ENCODE results near the gene E2F2. TPM values are rescaled to one million over a fixed set of nuclear protein-coding genes. Genes with fewer than 3 reads are reported as not detected.

E2F2 gene
- total and polyA plus RNA-seq, 12 donors = 0.07 to 3.7 (median 0.35) TPM; not detected in 1

DNA sequence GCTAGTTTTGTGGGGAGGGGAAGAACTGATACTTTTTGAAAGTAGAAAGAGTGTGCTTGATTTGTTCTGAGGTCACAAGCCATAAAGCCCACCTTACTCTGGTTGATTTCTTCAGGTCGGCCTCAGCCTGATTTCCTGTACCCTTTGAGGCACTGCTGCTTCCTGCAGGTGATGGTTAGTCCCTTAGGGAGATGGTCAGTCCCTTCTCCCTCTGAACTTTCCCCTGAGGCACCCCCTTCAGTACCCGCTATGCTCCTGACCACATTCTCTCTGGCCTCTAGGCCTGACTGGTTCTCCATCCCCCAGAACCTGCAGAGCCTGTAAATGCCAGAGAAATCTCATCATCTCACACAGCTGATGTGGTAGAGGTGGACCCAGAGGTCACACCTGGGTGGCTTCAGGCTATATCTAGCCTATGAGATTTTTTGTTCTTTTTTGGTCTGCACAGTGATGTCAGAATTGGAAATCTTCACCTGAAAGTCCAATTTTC lies 43.3 kb upstream of the E2F2 start:
- Histone ChIP-seq H3K9me3 (replicated peaks in 1 of 3) (no peaks in the 10 kb centered on the region), H3K36me3 (replicated peaks in 1 of 2) (no peaks in the 10 kb centered on the region), H3K27me3 (no peaks in the 10 kb centered on the region), H3K27ac (no peak overlapping the region), H3K4me1 (replicated peaks in 1 of 2) (peaks cover 11 to 28% of the 10 kb centered on the region in 2 donors), H3K4me3 (no peak overlapping the region)
- intact Hi-C loops (cut with DNase I) = no loop called here
- 84 to 96% (median 90%) methylated on average over 2 of the region's 2 CpGs for WGBS, 4 donors
- DNase-seq = no peak
- no peak for TF ChIP-seq CTCF (IDR thresholded peaks at IDR 0.05)
- no peak for TF ChIP-seq POLR2A (IDR thresholded peaks at IDR 0.05)

- 61 to 81% (median 74%) methylated on average over 4 of the region's 4 CpGs for WGBS, 4 donors
- no peak for DNase-seq
- no peak overlapping the region for H3K4me3 ChIP-seq
- intact Hi-C loops (cut with DNase I) = no loop called here
- H3K4me1 ChIP-seq (replicated peaks in 1 of 2) = peaks cover 11 to 30% of the 10 kb centered on the region in 2 donors
- H3K36me3 ChIP-seq (replicated peaks in 1 of 2) = no peaks in the 10 kb centered on the region
- H3K27ac ChIP-seq = no peak overlapping the region
- TF ChIP-seq POLR2A (IDR thresholded peaks at IDR 0.05) (no peak), CTCF (IDR thresholded peaks at IDR 0.05) (no peak)
- no peaks in the 10 kb centered on the region for H3K27me3 ChIP-seq
- no peaks in the 10 kb centered on the region for H3K9me3 ChIP-seq (replicated peaks in 1 of 3)
Observed at GRCh38 chr1:23573574-23574182, 42.6 kb upstream of the E2F2 start.

DNA sequence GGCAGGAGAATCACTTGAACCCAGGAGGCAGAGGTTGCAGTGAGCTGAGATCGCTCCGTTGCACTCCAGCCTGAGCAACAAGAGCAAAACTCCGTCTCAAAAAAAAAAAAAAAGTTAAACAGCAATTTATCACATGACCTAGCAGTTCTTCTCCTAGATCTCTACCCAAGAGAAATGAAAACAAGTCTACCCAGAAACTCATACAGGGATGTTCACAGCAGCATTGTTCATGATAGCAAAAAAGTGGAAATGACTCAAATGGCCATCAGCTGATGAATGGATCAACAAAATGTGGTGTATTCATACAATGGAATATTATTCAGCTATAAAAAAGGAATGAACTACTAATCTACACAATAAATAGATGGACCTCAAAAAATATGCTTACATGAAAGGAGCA lies 40.4 kb upstream of the E2F2 start:
- intact Hi-C loops (cut with DNase I) = no loop called here
- Histone ChIP-seq H3K9me3 (replicated peaks in 1 of 3) (no peaks in the 10 kb centered on the region), H3K4me3 (no peak overlapping the region), H3K27me3 (no peaks in the 10 kb centered on the region), H3K4me1 (replicated peaks in 1 of 2) (peaks cover 0 to 13% of the 10 kb centered on the region in 2 donors), H3K36me3 (replicated peaks in 1 of 2) (no peaks in the 10 kb centered on the region), H3K27ac (no peak overlapping the region)
- DNase-seq = no peak
- TF ChIP-seq POLR2A (IDR thresholded peaks at IDR 0.05) (no peak), CTCF (IDR thresholded peaks at IDR 0.05) (no peak)
- WGBS, 4 donors = 63 to 76% (median 71%) methylated on average over 3 of the region's 3 CpGs

DNA sequence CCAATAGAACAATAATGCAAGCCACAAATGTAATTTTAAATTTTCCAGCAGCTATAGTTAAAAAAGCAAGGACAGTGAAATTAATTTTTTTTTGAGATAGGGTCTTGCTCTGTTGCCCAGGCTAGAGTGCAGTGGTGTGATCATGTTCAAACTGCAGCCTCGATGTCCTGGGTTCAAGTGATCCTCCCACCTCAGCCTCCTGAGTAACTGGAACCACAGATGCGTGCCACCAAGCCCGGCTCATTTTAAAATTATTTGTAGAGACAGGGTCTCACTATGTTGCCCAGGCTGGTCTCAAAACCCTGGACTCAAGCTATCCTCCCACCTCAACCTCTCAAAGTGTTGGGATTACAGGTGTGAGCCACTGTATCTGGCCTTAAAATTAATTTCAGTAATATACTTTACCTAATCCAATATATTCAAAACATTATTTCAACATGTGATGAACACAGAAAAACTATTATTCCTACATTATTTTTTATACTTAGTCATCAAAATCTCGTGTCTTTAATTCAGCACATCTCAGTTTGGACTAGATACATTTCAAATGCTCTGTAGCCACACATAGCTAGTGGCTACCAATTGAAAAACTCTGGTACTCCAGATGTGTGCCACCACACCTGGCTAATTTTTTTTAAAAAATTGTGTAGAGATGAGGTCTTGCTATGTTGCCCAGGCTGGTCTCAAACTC lies 39.1 kb upstream of the E2F2 start:
- intact Hi-C loops (cut with DNase I) = no loop called here
- no peaks in the 10 kb centered on the region for H3K9me3 ChIP-seq (replicated peaks in 1 of 3)
- H3K36me3 ChIP-seq (replicated peaks in 1 of 2) = no peaks in the 10 kb centered on the region
- no peak for DNase-seq
- no peak overlapping the region for H3K27ac ChIP-seq
- TF ChIP-seq CTCF (IDR thresholded peaks at IDR 0.05) (no peak), POLR2A (IDR thresholded peaks at IDR 0.05) (no peak)
- H3K27me3 ChIP-seq = no peaks in the 10 kb centered on the region
- WGBS, 4 donors = 88 to 97% (median 92%) methylated on average over 4 of the region's 4 CpGs
- H3K4me3 ChIP-seq = no peak overlapping the region
- H3K4me1 ChIP-seq (replicated peaks in 1 of 2) = peaks cover 0 to 12% of the 10 kb centered on the region in 2 donors
